ENCODE data around the gene ETV3.
"Not testable (repeated sequence)": the region's sequence is repeated elsewhere in the genome, so short reads cannot be mapped to it uniquely, and the experiment has no call there.

Gene ETV3

GRCh38 chr1:157101149-157101548, 37.0 kb downstream of the ETV3 start:
- H3K4me3 ChIP-seq (ENCODE audit: low read length) = no peak overlapping the region
- DNase-seq (ENCODE audit: low read depth, low spot score) = no peak

GRCh38 chr1:157099633-157100009, 38.6 kb downstream of the ETV3 start, which contains the start of gene ETV3L:
TSS of gene ETV3L (minus strand) at chr1:157099808. CDS start at chr1:157099523, 285 bp downstream.
- H3K4me3 ChIP-seq (ENCODE audit: low read length) = no peak within 1 kb of the TSS
- DNase-seq (ENCODE audit: low read depth, low spot score) = no peak

GRCh38 chr1:157098987-157099632, 39.1 kb downstream of the ETV3 start:
- H3K4me3 ChIP-seq (ENCODE audit: low read length); DNase-seq (ENCODE audit: low read depth, low spot score): not testable (repeated sequence)

GRCh38 chr1:157098519-157098918, 39.7 kb downstream of the ETV3 start:
- no peak overlapping the region for H3K4me3 ChIP-seq (ENCODE audit: low read length)
- no peak for DNase-seq (ENCODE audit: low read depth, low spot score)

- no peak for DNase-seq (ENCODE audit: low read depth, low spot score)
- no peak overlapping the region for H3K4me3 ChIP-seq (ENCODE audit: low read length)
Measured at GRCh38 chr1:157097692-157098091, 40.5 kb downstream of the ETV3 start.

GRCh38 chr1:157096881-157097280, 41.3 kb downstream of the ETV3 start:
- DNase-seq (ENCODE audit: low read depth, low spot score) = no peak
- H3K4me3 ChIP-seq (ENCODE audit: low read length) = no peak overlapping the region

- no peak for DNase-seq (ENCODE audit: low read depth, low spot score)
- no peak overlapping the region for H3K4me3 ChIP-seq (ENCODE audit: low read length)
Measured at GRCh38 chr1:157095551-157095950, 42.6 kb downstream of the ETV3 start.

- no peak for DNase-seq (ENCODE audit: low read depth, low spot score)
- no peak overlapping the region for H3K4me3 ChIP-seq (ENCODE audit: low read length)
Measured at GRCh38 chr1:157095091-157095490, 43.1 kb downstream of the ETV3 start.

GRCh38 chr1:157092831-157093230, 45.4 kb downstream of the ETV3 start:
- H3K4me3 ChIP-seq (ENCODE audit: low read length) = no peak overlapping the region
- DNase-seq (ENCODE audit: low read depth, low spot score) = no peak

- no peak overlapping the region for H3K4me3 ChIP-seq (ENCODE audit: low read length)
- DNase-seq (ENCODE audit: low read depth, low spot score) = no peak
Measured at GRCh38 chr1:157091668-157092273, 46.4 kb downstream of the ETV3 start.

GRCh38 chr1:157091186-157091585, 47.0 kb downstream of the ETV3 start:
- DNase-seq (ENCODE audit: low read depth, low spot score) = no peak
- no peak overlapping the region for H3K4me3 ChIP-seq (ENCODE audit: low read length)

GRCh38 chr1:157090771-157091170, 47.4 kb downstream of the ETV3 start:
- DNase-seq (ENCODE audit: low read depth, low spot score) = no peak

GRCh38 chr1:157090196-157090647, 48.0 kb downstream of the ETV3 start:
- peak; percentile 48 for DNase-seq (ENCODE audit: low read depth, low spot score)
- H3K4me3 ChIP-seq (ENCODE audit: low read length) = no peak overlapping the region

More at GRCh38 chr1:157090771-157091170, 47.4 kb downstream of the ETV3 start:
- H3K4me3 ChIP-seq (ENCODE audit: low read length) = no peak overlapping the region

GRCh38 chr1:157089789-157090188, 48.4 kb downstream of the ETV3 start:
- no peak overlapping the region for H3K4me3 ChIP-seq (ENCODE audit: low read length)
- no peak for DNase-seq (ENCODE audit: low read depth, low spot score)

GRCh38 chr1:157088607-157089006, 49.6 kb downstream of the ETV3 start:
- no peak overlapping the region for H3K4me3 ChIP-seq (ENCODE audit: low read length)
- DNase-seq (ENCODE audit: low read depth, low spot score) = no peak

GRCh38 chr1:157087030-157087429, 51.2 kb downstream of the ETV3 start:
- DNase-seq (ENCODE audit: low read depth, low spot score) = no peak

GRCh38 chr1:157086299-157086698, 51.9 kb downstream of the ETV3 start:
- no peak for DNase-seq (ENCODE audit: low read depth, low spot score)
- H3K4me3 ChIP-seq (ENCODE audit: low read length) = no peak overlapping the region

More at GRCh38 chr1:157087030-157087429, 51.2 kb downstream of the ETV3 start:
- H3K4me3 ChIP-seq (ENCODE audit: low read length) = no peak overlapping the region

GRCh38 chr1:157085421-157085820, 52.8 kb downstream of the ETV3 start:
- no peak overlapping the region for H3K4me3 ChIP-seq (ENCODE audit: low read length)
- DNase-seq (ENCODE audit: low read depth, low spot score) = no peak

GRCh38 chr1:157084720-157085119, 53.5 kb downstream of the ETV3 start:
- H3K4me3 ChIP-seq (ENCODE audit: low read length) = no peak overlapping the region
- DNase-seq (ENCODE audit: low read depth, low spot score) = no peak

GRCh38 chr1:157081707-157082106, 56.5 kb downstream of the ETV3 start:
- no peak for DNase-seq (ENCODE audit: low read depth, low spot score)
- H3K4me3 ChIP-seq (ENCODE audit: low read length) = no peak overlapping the region

- no peak overlapping the region for H3K4me3 ChIP-seq (ENCODE audit: low read length)
- no peak for DNase-seq (ENCODE audit: low read depth, low spot score)
Measured at GRCh38 chr1:157080714-157081113, 57.5 kb downstream of the ETV3 start.
